ENCODE data around the gene MSX2. TPM values are rescaled to one million over a fixed set of nuclear protein-coding genes. Genes with fewer than 3 reads are reported as not detected.

The MSX2 gene
- total RNA-seq (under 1 TPM in 1 of 2 experiments, not detected in 1; 0.30 TPM), polyA plus RNA-seq (not detected)

DNA sequence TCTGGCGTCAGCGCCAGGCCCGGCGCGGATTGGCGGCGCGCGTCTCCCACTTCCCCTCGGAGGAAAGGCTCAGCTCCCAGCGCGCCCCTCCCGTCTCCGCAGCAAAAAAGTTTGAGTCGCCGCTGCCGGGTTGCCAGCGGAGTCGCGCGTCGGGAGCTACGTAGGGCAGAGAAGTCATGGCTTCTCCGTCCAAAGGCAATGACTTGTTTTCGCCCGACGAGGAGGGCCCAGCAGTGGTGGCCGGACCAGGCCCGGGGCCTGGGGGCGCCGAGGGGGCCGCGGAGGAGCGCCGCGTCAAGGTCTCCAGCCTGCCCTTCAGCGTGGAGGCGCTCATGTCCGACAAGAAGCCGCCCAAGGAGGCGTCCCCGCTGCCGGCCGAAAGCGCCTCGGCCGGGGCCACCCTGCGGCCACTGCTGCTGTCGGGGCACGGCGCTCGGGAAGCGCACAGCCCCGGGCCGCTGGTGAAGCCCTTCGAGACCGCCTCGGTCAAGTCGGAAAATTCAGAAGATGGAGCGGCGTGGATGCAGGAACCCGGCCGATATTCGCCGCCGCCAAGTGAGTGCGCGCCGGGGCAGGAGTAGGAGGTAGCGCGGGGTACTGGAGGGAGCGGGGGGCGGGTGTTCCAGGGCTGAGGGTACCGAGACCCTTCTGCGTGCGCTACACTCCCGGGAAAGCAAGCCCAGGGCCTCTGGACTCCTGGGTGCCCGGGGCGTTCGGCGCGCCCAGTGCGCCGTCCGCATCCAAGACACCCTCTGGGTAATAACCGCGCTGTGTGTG is at the start of gene MSX2:
Gene MSX2, plus strand, starts transcription at position 99 of the 777 bp plus-strand sequence. Its CDS starts 78 bp downstream, at position 177.
- POLR2A ChIA-PET (ENCODE audit: partially characterized antibody), result no interaction called here
- H3K36me3 Mint-ChIP-seq, result no peaks in the 10 kb centered on the region
- H3K27ac ChIP-seq (ENCODE audit: low read depth, low read length), result no peak within 1 kb of the TSS
- CTCF ChIA-PET (ENCODE audit: partially characterized antibody), result no interaction called here
- H3K4me3 ChIP-seq (ENCODE audit: low read length in 2 of 2), result peak within 1 kb of the TSS in 1 of 2 donors; percentile 18
- peaks cover 43% of the 10 kb centered on the region for H3K27me3 ChIP-seq (ENCODE audit: insufficient read depth, low read length)
- H3K4me3 Mint-ChIP-seq, result peak within 1 kb of the TSS; percentile 61 to 89 (median 78)
- peaks cover 0 to 7% (median 3%) of the 10 kb centered on the region in 8 donors for H3K9me3 Mint-ChIP-seq
- no peaks in the 10 kb centered on the region for H3K9me3 ChIP-seq (ENCODE audit: control insufficient read depth in 1 of 2, low read length in 2 of 2)
- DNase-seq, result peak in 4 of 5 donors; percentile 6 to 25 (median 16)
- no peaks in the 10 kb centered on the region for H3K36me3 ChIP-seq (ENCODE audit: insufficient read depth, low read length)
- intact Hi-C loops (cut with micrococcal nuclease), result no loop called here
- H3K4me1 Mint-ChIP-seq, result peaks cover 7 to 34% (median 21%) of the 10 kb centered on the region in 4 donors
- peaks cover 12% of the 10 kb centered on the region for H3K4me1 ChIP-seq (ENCODE audit: insufficient read depth, low read length)
- H3K27ac Mint-ChIP-seq, result peak within 1 kb of the TSS in 3 of 7 donors; percentile 22 to 57 (median 30)
- peaks cover 67 to 73% of the 10 kb centered on the region in 2 donors for H3K27me3 Mint-ChIP-seq

DNA sequence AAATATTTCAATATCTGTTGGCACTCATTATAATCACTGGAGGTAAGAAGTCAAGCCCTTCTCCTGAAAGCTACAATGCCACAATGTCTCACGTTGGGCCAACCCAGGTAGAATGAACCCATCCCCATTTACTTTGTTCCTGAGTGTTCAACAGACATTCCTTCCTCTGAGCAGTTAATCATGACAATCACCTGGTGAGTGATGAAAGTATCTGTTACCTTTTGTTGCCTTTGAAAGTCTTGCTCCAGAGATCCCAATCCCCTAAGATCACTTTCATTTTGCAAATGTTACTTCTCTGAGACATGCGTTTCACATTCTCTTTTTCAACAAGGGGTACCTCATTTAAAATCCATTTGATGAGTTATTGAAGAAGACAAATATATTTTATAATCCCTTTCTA is 49.3 kb upstream of the MSX2 start:
- Histone ChIP-seq H3K4me1 (ENCODE audit: insufficient read depth, low read length) (no peaks in the 10 kb centered on the region), H3K4me3 (ENCODE audit: low read length in 2 of 2) (no peak overlapping the region), H3K27me3 (ENCODE audit: insufficient read depth, low read length) (no peaks in the 10 kb centered on the region), H3K36me3 (ENCODE audit: insufficient read depth, low read length) (no peaks in the 10 kb centered on the region), H3K27ac (ENCODE audit: low read depth, low read length) (no peak overlapping the region), H3K9me3 (ENCODE audit: control insufficient read depth in 1 of 2, low read length in 2 of 2) (no peaks in the 10 kb centered on the region)
- Mint-ChIP-seq H3K36me3 (no peaks in the 10 kb centered on the region), H3K9me3 (peaks cover 0 to 13% (median 0%) of the 10 kb centered on the region in 8 donors), H3K27me3 (peaks cover 0 to 9% of the 10 kb centered on the region in 2 donors), H3K27ac (no peak overlapping the region), H3K4me3 (no peak overlapping the region), H3K4me1 (no peaks in the 10 kb centered on the region)
- DNase-seq, result no peak
- CTCF ChIA-PET (ENCODE audit: partially characterized antibody), result no interaction called here
- intact Hi-C loops (cut with micrococcal nuclease), result no loop called here
- POLR2A ChIA-PET (ENCODE audit: partially characterized antibody), result no interaction called here

DNA sequence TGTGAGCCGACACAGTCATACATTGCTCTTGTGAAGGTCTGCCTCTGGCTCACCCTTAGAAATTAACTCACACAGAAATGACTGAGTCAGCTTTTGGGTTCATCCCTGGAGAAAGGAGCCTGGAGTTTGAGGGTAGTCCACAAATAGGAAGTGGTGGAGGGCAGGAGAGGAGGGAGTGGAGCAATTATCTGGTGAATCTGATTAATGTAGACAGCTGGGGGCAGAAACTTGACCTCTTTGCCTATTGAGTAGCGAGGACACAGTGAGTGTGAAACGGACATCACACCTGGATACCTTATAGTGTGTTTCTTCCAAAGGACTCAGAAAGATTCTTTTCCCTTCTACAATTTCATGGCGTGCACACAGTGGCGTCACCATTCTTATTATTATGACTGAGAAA is 48.5 kb upstream of the MSX2 start:
- Mint-ChIP-seq H3K4me3 (no peak overlapping the region), H3K36me3 (no peaks in the 10 kb centered on the region), H3K27ac (no peak overlapping the region), H3K9me3 (peaks cover 0 to 12% (median 0%) of the 10 kb centered on the region in 8 donors), H3K27me3 (peaks cover 3 to 9% of the 10 kb centered on the region in 2 donors), H3K4me1 (no peaks in the 10 kb centered on the region)
- no peak for DNase-seq
- intact Hi-C loops (cut with micrococcal nuclease), result no loop called here
- Histone ChIP-seq H3K27me3 (ENCODE audit: insufficient read depth, low read length) (no peaks in the 10 kb centered on the region), H3K36me3 (ENCODE audit: insufficient read depth, low read length) (no peaks in the 10 kb centered on the region), H3K4me1 (ENCODE audit: insufficient read depth, low read length) (no peaks in the 10 kb centered on the region), H3K4me3 (ENCODE audit: low read length in 2 of 2) (no peak overlapping the region), H3K27ac (ENCODE audit: low read depth, low read length) (no peak overlapping the region), H3K9me3 (ENCODE audit: control insufficient read depth in 1 of 2, low read length in 2 of 2) (no peaks in the 10 kb centered on the region)
- POLR2A ChIA-PET (ENCODE audit: partially characterized antibody), result no interaction called here
- CTCF ChIA-PET (ENCODE audit: partially characterized antibody), result no interaction called here

DNA sequence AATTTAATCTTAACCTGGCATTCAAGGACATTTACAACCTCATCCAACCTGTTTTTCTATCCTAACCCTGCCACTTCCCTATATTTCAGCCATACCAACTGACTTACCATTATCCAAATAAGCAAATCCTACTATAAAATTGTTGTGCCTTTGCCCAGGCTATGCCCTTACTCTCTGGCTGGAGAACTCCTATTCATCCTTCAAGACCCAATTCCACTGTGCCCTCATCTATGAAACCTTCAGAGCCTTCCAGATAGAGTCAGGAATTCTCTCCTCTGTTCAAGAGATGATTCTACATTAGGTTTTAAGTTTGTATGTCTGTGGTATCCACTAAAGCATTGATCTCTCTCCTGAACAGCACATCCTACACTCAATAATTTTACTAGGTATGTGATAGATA is 46.3 kb upstream of the MSX2 start:
- Mint-ChIP-seq H3K27ac (no peak overlapping the region), H3K4me1 (no peaks in the 10 kb centered on the region), H3K9me3 (peaks cover 0 to 9% (median 0%) of the 10 kb centered on the region in 8 donors), H3K4me3 (no peak overlapping the region), H3K27me3 (peaks cover 4% of the 10 kb centered on the region in 2 donors), H3K36me3 (no peaks in the 10 kb centered on the region)
- no peak overlapping the region for H3K27ac ChIP-seq (ENCODE audit: low read depth, low read length)
- H3K4me3 ChIP-seq (ENCODE audit: low read length in 2 of 2), result no peak overlapping the region
- no peak for DNase-seq
- ChIA-PET POLR2A (ENCODE audit: partially characterized antibody) (no interaction called here), CTCF (ENCODE audit: partially characterized antibody) (no interaction called here)
- H3K27me3 ChIP-seq (ENCODE audit: insufficient read depth, low read length), result no peaks in the 10 kb centered on the region
- H3K36me3 ChIP-seq (ENCODE audit: insufficient read depth, low read length), result no peaks in the 10 kb centered on the region
- H3K4me1 ChIP-seq (ENCODE audit: insufficient read depth, low read length), result no peaks in the 10 kb centered on the region
- intact Hi-C loops (cut with micrococcal nuclease), result no loop called here
- H3K9me3 ChIP-seq (ENCODE audit: control insufficient read depth in 1 of 2, low read length in 2 of 2), result no peaks in the 10 kb centered on the region

DNA sequence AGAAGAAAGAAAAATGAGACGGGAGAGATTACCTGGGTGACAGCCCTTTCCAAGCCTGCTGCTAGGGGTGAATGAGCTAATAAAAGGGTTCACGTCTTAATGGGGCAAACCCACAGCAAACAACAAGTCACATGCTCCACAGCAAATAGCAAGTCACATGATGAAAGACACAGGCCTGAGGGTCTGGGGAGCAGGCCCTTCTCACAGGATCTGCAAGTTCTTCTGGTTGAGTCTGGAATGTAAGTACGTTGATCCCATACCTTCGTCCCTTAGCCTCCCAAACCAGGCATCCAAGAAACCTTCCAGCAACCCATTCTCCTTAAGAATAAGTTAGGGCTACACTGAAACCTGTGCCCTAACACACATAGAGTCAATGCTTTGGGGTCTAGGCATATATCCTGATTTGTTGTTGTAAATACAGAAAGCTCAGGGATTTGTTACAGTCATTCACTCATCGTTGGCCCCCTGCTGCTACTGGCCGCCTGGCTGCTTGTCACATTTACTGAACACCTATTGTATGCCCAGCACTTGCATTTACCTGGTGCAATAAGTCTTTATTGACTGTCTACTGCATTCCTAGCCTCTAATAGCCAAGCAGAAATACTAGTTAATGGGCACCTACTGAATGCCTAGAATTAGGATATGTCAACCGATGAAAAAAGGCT is 43.3 kb upstream of the MSX2 start:
- no peak for DNase-seq
- Histone ChIP-seq H3K36me3 (ENCODE audit: insufficient read depth, low read length) (no peaks in the 10 kb centered on the region), H3K4me1 (ENCODE audit: insufficient read depth, low read length) (no peaks in the 10 kb centered on the region), H3K4me3 (ENCODE audit: low read length in 2 of 2) (no peak overlapping the region), H3K9me3 (ENCODE audit: control insufficient read depth in 1 of 2, low read length in 2 of 2) (no peaks in the 10 kb centered on the region), H3K27me3 (ENCODE audit: insufficient read depth, low read length) (no peaks in the 10 kb centered on the region), H3K27ac (ENCODE audit: low read depth, low read length) (no peak overlapping the region)
- ChIA-PET CTCF (ENCODE audit: partially characterized antibody) (no interaction called here), POLR2A (ENCODE audit: partially characterized antibody) (no interaction called here)
- Mint-ChIP-seq H3K27ac (no peak overlapping the region), H3K9me3 (peaks cover 0 to 9% (median 5%) of the 10 kb centered on the region in 8 donors), H3K4me3 (no peak overlapping the region), H3K27me3 (peaks cover 4% of the 10 kb centered on the region in 2 donors), H3K4me1 (no peaks in the 10 kb centered on the region), H3K36me3 (no peaks in the 10 kb centered on the region)
- intact Hi-C loops (cut with micrococcal nuclease), result no loop called here

DNA sequence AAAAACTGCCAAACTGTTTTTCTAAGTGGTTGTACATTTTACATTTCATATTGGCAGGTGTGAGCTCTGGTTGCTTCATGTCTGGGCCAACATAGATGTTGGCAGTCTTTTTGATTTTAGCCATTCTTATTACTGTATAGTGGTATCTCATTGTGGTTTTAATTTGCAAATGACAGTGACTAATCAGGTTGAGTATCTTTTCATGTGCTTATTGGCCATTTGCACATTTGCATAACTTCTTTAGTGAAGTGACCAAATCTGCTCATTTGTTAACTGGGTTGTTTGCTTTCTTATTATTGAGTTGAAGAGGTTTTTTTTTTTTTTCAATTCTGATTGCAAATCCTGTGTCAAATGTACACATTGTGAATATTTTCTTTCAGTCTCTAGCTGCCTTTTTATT is 36.9 kb upstream of the MSX2 start:
- Mint-ChIP-seq H3K4me3 (no peak overlapping the region), H3K9me3 (peaks cover 0 to 5% (median 2%) of the 10 kb centered on the region in 8 donors), H3K27me3 (peaks cover 22 to 39% of the 10 kb centered on the region in 2 donors), H3K36me3 (no peaks in the 10 kb centered on the region), H3K4me1 (peaks cover 2 to 18% (median 4%) of the 10 kb centered on the region in 4 donors), H3K27ac (no peak overlapping the region)
- no peaks in the 10 kb centered on the region for H3K9me3 ChIP-seq (ENCODE audit: control insufficient read depth in 1 of 2, low read length in 2 of 2)
- POLR2A ChIA-PET (ENCODE audit: partially characterized antibody), result no interaction called here
- H3K36me3 ChIP-seq (ENCODE audit: insufficient read depth, low read length), result no peaks in the 10 kb centered on the region
- H3K4me3 ChIP-seq (ENCODE audit: low read length in 2 of 2), result no peak overlapping the region
- H3K4me1 ChIP-seq (ENCODE audit: insufficient read depth, low read length), result peaks cover 7% of the 10 kb centered on the region
- CTCF ChIA-PET (ENCODE audit: partially characterized antibody), result interaction anchor here (1.5 kb wide), 1 partner anchor 12 kb away, joined by 3 read pairs; no protein-coding TSS in a partner anchor
- intact Hi-C loops (cut with micrococcal nuclease), result no loop called here
- DNase-seq, result no peak
- peaks cover 9% of the 10 kb centered on the region for H3K27me3 ChIP-seq (ENCODE audit: insufficient read depth, low read length)
- H3K27ac ChIP-seq (ENCODE audit: low read depth, low read length), result no peak overlapping the region

DNA sequence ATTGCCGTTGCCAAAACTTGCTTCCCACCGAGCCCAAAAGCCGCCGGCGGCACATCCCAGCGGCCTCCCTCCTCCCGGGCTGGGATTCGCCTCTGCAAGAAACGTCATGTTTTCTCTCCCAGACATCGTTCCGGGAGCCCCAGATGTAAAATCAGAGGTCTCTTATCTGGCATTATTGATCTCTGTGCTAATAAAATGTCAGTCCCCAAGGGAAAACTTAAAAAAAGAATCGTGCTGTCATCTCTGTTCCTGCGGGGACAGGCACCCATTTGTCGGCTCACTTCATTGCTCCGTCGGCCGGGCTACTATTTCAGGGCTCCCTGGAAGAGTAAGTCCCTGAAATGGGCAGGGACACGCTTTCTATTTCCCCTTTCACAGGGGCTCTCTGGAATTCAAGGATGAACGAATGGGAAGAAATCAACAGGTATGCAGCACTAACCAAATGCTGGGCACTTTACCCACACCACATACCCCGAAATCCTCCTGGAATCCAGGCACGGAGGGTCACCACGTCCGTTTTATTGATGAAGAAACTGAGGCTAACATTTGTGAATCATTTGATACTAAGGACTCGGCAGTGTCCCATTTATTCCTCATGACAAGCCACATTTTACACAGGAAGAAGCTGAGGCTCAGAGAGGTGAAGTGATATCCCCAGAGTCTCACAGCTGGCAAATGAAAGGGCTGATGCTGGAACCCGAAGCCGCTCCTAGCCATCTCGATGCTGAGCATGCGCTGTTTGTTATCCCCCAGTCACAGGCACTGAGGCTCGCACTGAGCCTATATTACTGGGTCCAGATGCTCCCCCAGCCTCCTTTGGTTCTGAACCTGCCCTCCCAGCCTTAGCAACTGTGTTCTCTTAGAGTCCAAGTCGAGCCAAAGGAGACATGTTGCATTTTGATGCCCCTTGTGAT is 35.7 kb upstream of the MSX2 start:
- H3K4me3 ChIP-seq (ENCODE audit: low read length in 2 of 2), result no peak overlapping the region
- intact Hi-C loops (cut with micrococcal nuclease), result no loop called here
- H3K27ac Mint-ChIP-seq, result no peak overlapping the region
- ChIA-PET CTCF (ENCODE audit: partially characterized antibody) (no interaction called here), POLR2A (ENCODE audit: partially characterized antibody) (no interaction called here)
- H3K4me1 Mint-ChIP-seq, result peaks cover 5 to 24% (median 8%) of the 10 kb centered on the region in 4 donors
- no peak for DNase-seq
- peaks cover 25 to 47% of the 10 kb centered on the region in 2 donors for H3K27me3 Mint-ChIP-seq
- no peaks in the 10 kb centered on the region for H3K36me3 ChIP-seq (ENCODE audit: insufficient read depth, low read length)
- peaks cover 0 to 5% (median 2%) of the 10 kb centered on the region in 8 donors for H3K9me3 Mint-ChIP-seq
- no peak overlapping the region for H3K27ac ChIP-seq (ENCODE audit: low read depth, low read length)
- peaks cover 9% of the 10 kb centered on the region for H3K27me3 ChIP-seq (ENCODE audit: insufficient read depth, low read length)
- H3K9me3 ChIP-seq (ENCODE audit: control insufficient read depth in 1 of 2, low read length in 2 of 2), result no peaks in the 10 kb centered on the region
- peaks cover 12% of the 10 kb centered on the region for H3K4me1 ChIP-seq (ENCODE audit: insufficient read depth, low read length)
- H3K4me3 Mint-ChIP-seq, result peak overlapping the region in 4 of 8 donors; percentile 6 to 48 (median 18)
- H3K36me3 Mint-ChIP-seq, result no peaks in the 10 kb centered on the region
